GM19239 (cell line): Measurements from ENCODE around the gene ADAM12.
"Not testable (repeated sequence)": the region's sequence is repeated elsewhere in the genome, so short reads cannot be mapped to it uniquely, and the experiment has no call there.

Experiments used
- DNase-seq: peaks from one replicate; pipeline ENCODE4 v3.0.0; 2011; ENCODE audit warnings: low spot score; ENCODE audit not compliant: insufficient read length
- FAIRE-seq: peaks from 2 replicates; lab custom pipeline; 2011; peaks lifted over from hg19 to GRCh38; lab: Jason Lieb, UNC

Gene ADAM12

GRCh38 chr10:125980521-125981035 lies 407.7 kb downstream of the ADAM12 start:
- DNase-seq (no peak), FAIRE-seq (no peak)

GRCh38 chr10:125979976-125980375 lies 408.3 kb downstream of the ADAM12 start:
- DNase-seq = no peak

DNA sequence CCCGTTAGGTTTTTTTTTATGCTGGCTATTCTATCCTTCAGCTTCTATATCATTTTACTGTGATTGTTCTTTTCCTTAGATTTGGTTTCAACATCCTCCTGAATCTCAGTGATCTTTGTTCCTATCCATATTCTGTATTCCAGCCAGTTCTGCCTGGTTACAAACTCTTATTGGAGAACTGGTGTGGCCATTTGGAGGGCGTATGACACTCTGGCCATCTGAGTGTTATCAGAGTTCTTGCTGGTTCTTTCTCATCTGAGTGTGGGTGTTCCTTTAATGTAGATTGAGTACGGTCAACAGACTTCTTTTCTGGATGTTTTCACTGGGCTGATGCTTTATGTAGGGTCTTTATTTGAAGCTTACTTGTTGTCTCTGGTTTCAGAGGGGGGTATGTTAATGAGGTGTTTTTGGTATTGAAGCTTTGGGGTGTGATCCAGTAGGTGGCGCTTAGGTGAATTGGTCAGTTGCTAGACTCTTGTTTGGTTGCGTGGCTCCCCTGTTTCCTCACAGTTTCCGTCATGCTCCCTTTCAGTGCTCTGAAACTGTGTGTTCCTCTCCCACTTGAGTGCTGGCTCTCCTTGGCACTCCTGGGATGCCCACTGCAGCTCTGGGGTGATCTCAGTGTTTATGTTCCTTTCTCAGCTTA lies 411.2 kb downstream of the ADAM12 start:
- DNase-seq = no peak
- FAIRE-seq = no peak

More at GRCh38 chr10:125979976-125980375, 408.3 kb downstream of the ADAM12 start:
- no peak for FAIRE-seq

DNA sequence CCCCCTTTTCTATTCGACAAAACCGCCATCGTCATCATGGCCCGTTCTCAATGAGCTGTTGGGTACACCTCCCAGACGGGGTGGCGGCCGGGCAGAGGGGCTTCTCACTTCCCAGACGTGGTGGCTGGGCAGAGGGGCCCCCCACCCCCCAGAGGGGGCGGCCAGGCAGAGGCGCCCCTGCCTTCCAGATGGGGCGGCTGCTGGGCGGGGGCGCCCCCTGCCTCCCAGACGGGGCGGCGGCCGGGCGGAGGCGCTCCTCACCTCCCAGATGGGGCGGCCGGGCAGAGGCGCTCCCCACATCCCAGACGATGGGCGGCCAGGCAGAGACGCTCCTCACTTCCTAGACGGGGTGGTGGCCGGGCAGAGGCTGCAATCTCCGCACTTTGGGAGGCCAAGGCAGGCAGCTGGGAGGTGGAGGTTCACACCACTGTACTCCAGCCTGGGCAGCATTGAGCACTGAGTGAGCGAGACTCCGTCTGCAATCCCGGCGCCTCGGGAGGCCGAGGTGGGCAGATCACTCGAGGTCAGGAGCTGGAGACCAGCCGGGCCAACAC lies 418.1 kb downstream of the ADAM12 start:
- DNase-seq, FAIRE-seq: not testable (repeated sequence)

- DNase-seq = no peak
- no peak for FAIRE-seq
Measured at GRCh38 chr10:125967533-125967932, 420.7 kb downstream of the ADAM12 start.

GRCh38 chr10:125964558-125964957 lies 423.7 kb downstream of the ADAM12 start:
- no peak for FAIRE-seq
- DNase-seq = no peak
